Ovary (tissue), 9 donors: ENCODE measurements around the gene FAM163B. TPM values are rescaled to one million over a fixed set of nuclear protein-coding genes. Genes with fewer than 3 reads are reported as not detected.

ENCODE experiments used
- DNase-seq, 5 donors: peaks; one replicate each; pipeline ENCODE4 v3.0.0-alpha.2; 2019 to 2020
- H3K27ac ChIP-seq, 2 donors: fragments of 200-600 bp; one replicate each; pipeline versions ENCODE4 v1.5.1 to v1.8.0; 2019 to 2022
- H3K27me3 ChIP-seq: fragments of 200-600 bp; one replicate; pipeline ENCODE4 v1.8.0; 2022
- H3K36me3 ChIP-seq: fragments of 200-600 bp; sonication (generic); one replicate; pipeline ENCODE4 v1.5.1; 2019
- H3K4me1 ChIP-seq: one replicate; pipeline ENCODE4 v1.8.1; 2013; ENCODE audit warnings: mild to moderate bottlenecking, moderate library complexity; ENCODE audit not compliant: insufficient read depth
- H3K4me3 ChIP-seq: fragments of 200-600 bp; sonication (generic); one replicate; pipeline ENCODE4 v1.5.1; 2017
- H3K9me3 ChIP-seq, 2 donors: fragments of 200-600 bp in 1 of 2; sonication (generic) in 1 of 2; one replicate each; pipeline versions ENCODE4 v1.5.1 to v1.8.1; 2013 to 2019; ENCODE audit warnings: mild to moderate bottlenecking in 1 of 2, moderate library complexity in 1 of 2
- EP300 ChIP-seq: sonication (generic); formaldehyde crosslinking; IDR thresholded peaks from one replicate; pipeline ENCODE4 v1.6.1; 2017; ENCODE audit warnings: antibody characterized with exemption
- POLR2A ChIP-seq: fragments of 450-650 bp; IDR thresholded peaks from one replicate; pipeline ENCODE4 v1.6.1; 2017; ENCODE audit warnings: antibody characterized with exemption, mild to moderate bottlenecking, moderate library complexity
- WGBS, 3 donors: extraction: QIAGEN DNeasy Blood & Tissue Kit in 1 of 3; methylation state at CpG; one replicate each; pipeline versions ENCODE4 v1.1.5 to v1.1.7; 2013 to 2017; 5-methylcytosine and 5-hydroxymethylcytosine counted together
- intact Hi-C, 4 donors: fragments of 100-400 bp; cut with DNase I; formaldehyde crosslinking; loops; one replicate each; pipeline versions ENCODE4 v1.11.0 to v1.15.1; 2022 to 2023
- polyA plus RNA-seq, 2 donors: library from polyadenylated mRNA; stranded (reverse); fragments of 200-250 nt in 1 of 2; fragments of 350-450 nt in 1 of 2; fragmentation: Illumina TruSeq in 1 of 2; extraction: RNeasy Lipid Tissue Mini Kit (QIAGEN cat#74804) in 1 of 2; gene quantifications; one replicate each; pipeline ENCODE4 v1.2.3, GENCODE V29; 2013 to 2014
- total RNA-seq, 7 donors: library from RNA; depleted of rRNA in 2 of 7; stranded (reverse); fragments of >200 nt in 2 of 7; fragmentation: NEBNext Ultra II Directional in 3 of 7; extraction: Animal tissue kit (Norgen Biotek cat#: 25700) in 3 of 7; gene quantifications; one replicate each; pipeline versions ENCODE4 v1.1.0 to v1.2.4, GENCODE V29; 2016 to 2023
- TF ChIP-seq, protein P1 (sequence below), 3 donors: fragments of 450-650 bp in 2 of 3; fragments of 200-600 bp in 1 of 3; IDR thresholded peaks; one replicate each; pipeline versions ENCODE4 v1.5.1 to v1.8.0; 2016 to 2022; ENCODE audit warnings: antibody characterized with exemption in 3 of 3, mild to moderate bottlenecking in 1 of 3
- donor health status: DM: no; HTN: no; CAD: no; lungs with moderate emphysema.
- donor health status: DM: no; HTN: no; CAD: no.
- donor health status: Bipolar disorder and iron deficiency.
- donor health status: DM: yes; HTN: yes; CAD: no.
- donor health status: DM: no; HTN: no; CAD: no.
- donor health status: DM: yes; HTN: yes; CAD: no.

The FAM163B gene
- total and polyA plus RNA-seq, 9 donors: 0.21 to 0.30 TPM; not detected in 7

DNA sequence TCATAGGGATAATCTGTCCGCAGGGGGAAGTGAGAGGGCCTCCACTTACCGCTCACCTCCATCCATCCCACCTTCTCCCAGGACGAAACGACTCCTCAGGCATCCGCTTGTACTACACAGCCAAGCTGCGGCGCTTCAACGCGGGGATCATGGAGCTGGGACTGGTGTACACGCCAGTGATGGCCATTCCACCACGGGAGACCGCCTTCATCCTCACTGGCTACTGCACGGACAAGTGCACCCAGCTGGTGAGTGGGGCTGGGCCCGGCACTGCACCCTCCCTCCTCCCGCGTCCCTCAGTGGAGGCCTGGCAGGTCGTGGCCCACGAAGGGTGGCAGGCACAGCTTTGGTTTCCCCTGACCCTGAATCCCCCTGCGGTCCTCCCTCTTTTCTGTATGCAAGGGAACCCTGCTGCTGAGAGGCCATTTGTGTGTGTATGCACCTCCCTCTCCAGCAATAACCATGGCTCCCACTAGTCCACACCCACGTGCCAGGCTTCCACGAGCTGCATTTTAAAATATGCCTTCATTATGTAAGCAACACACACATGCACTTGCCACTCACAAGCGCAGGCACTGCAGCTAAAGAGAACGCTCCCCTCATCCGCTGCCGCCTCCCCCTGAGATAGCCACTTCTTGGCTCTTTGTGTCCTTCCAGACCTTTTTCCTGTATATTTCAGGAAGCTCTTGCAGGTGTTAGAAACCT lies 38.7 kb upstream of the FAM163B start:
- H3K9me3 ChIP-seq: no peaks in the 10 kb centered on the region
- no peaks in the 10 kb centered on the region for H3K36me3 ChIP-seq
- no peaks in the 10 kb centered on the region for H3K4me1 ChIP-seq
- WGBS, 3 donors: 74 to 81% (median 75%) methylated on average over 25 of the region's 25 CpGs
- intact Hi-C loops: no loop called here
- DNase-seq: no peak
- no peak overlapping the region for H3K27ac ChIP-seq
- H3K27me3 ChIP-seq: no peaks in the 10 kb centered on the region
- no peak for TF ChIP-seq POLR2A
- TF ChIP-seq, protein P1, sequence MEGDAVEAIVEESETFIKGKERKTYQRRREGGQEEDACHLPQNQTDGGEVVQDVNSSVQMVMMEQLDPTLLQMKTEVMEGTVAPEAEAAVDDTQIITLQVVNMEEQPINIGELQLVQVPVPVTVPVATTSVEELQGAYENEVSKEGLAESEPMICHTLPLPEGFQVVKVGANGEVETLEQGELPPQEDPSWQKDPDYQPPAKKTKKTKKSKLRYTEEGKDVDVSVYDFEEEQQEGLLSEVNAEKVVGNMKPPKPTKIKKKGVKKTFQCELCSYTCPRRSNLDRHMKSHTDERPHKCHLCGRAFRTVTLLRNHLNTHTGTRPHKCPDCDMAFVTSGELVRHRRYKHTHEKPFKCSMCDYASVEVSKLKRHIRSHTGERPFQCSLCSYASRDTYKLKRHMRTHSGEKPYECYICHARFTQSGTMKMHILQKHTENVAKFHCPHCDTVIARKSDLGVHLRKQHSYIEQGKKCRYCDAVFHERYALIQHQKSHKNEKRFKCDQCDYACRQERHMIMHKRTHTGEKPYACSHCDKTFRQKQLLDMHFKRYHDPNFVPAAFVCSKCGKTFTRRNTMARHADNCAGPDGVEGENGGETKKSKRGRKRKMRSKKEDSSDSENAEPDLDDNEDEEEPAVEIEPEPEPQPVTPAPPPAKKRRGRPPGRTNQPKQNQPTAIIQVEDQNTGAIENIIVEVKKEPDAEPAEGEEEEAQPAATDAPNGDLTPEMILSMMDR (IDR thresholded peaks at IDR 0.05): no peak
- no peak for TF ChIP-seq EP300
- H3K4me3 ChIP-seq: no peak overlapping the region

GRCh38 chr9:133647148-133647547 lies 38.0 kb upstream of the FAM163B start:
- H3K9me3 ChIP-seq: no peaks in the 10 kb centered on the region
- DNase-seq: no peak
- no peak overlapping the region for H3K27ac ChIP-seq
- no peaks in the 10 kb centered on the region for H3K4me1 ChIP-seq
- H3K4me3 ChIP-seq: no peak overlapping the region
- H3K27me3 ChIP-seq: no peaks in the 10 kb centered on the region
- WGBS, 3 donors: 61 to 67% (median 66%) methylated on average over 7 of the region's 7 CpGs
- H3K36me3 ChIP-seq: no peaks in the 10 kb centered on the region
- TF ChIP-seq EP300 (no peak), POLR2A (no peak)
- TF ChIP-seq, protein P1 (IDR thresholded peaks at IDR 0.05): no peak
- intact Hi-C loops: no loop called here

- no peaks in the 10 kb centered on the region for H3K9me3 ChIP-seq
- DNase-seq: no peak
- intact Hi-C loops: no loop called here
- no peak overlapping the region for H3K4me3 ChIP-seq
- no peaks in the 10 kb centered on the region for H3K27me3 ChIP-seq
- no peaks in the 10 kb centered on the region for H3K4me1 ChIP-seq
- H3K36me3 ChIP-seq: no peaks in the 10 kb centered on the region
- H3K27ac ChIP-seq: no peak overlapping the region
- no peak for TF ChIP-seq POLR2A
- TF ChIP-seq, protein P1 (IDR thresholded peaks at IDR 0.05): no peak
- no peak for TF ChIP-seq EP300
- WGBS, 3 donors: 40 to 58% (median 48%) methylated on average over 10 of the region's 10 CpGs
These were observed 36.0 kb upstream of the FAM163B start for GRCh38 chr9:133645021-133645765.

DNA sequence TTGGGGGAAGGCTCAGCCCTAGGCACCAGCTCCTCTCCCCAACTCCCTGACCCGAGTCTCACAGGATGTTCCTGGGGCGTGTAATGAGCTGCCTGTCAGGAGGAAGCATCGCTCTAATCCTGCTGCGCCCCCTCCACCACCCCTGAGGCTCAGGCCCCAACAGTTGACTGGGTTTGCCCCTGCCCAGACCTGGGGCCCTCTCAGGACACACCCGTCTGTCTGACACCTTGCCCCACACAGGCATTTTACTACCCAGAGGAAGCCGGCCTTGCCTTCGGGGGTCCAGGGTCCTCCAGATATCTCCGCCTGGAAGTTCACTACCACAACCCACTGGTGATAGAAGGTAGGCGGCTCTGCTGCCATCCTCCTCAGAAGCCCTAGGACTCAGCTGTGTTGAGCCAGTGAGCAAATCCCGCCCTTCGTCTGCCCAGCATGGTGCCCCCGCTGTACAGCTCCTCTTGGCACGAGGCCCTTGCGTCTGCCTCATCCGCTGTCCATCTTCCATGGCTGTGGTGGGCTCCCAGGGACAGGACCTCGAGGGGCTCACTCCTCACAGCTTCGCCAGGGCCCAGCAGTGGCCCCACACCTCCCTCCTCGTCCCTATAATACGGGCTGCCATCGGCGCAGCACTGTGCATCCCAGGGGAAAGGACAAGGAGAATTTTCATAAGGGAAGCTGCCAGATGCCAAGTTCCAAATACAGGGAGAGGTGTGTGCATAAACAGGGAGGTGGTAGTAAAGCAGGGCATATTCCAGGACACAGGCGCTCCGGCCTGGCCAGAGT lies 35.0 kb upstream of the FAM163B start:
- WGBS, 3 donors: 82 to 91% (median 86%) methylated on average over 23 of the region's 23 CpGs
- H3K4me3 ChIP-seq: no peak overlapping the region
- no peaks in the 10 kb centered on the region for H3K36me3 ChIP-seq
- TF ChIP-seq POLR2A: no peak
- no peak for TF ChIP-seq EP300
- TF ChIP-seq, protein P1 (IDR thresholded peaks at IDR 0.05): no peak
- intact Hi-C loops: no loop called here
- H3K9me3 ChIP-seq: no peaks in the 10 kb centered on the region
- no peak for DNase-seq
- no peaks in the 10 kb centered on the region for H3K27me3 ChIP-seq
- no peak overlapping the region for H3K27ac ChIP-seq
- H3K4me1 ChIP-seq: no peaks in the 10 kb centered on the region
